Bronchial epithelial cell (primary cell): Measurements from ENCODE around the gene HMGCLL1. TPM values are rescaled to one million over a fixed set of nuclear protein-coding genes. Genes with fewer than 3 reads are reported as not detected.

ENCODE experiments used
- DNase-seq: peaks from one replicate; pipeline ENCODE4 v3.0.0-alpha.2; 2010; ENCODE audit warnings: low read depth
- FAIRE-seq: peaks from 2 replicates; lab custom pipeline; 2011; peaks lifted over from hg19 to GRCh38; lab: Jason Lieb, UNC
- H3K27me3 ChIP-seq: 2 replicates; pipeline ENCODE4 v1.5.1; 2011; ENCODE audit warnings: low read length; ENCODE audit not compliant: control insufficient read depth, insufficient read depth
- H3K36me3 ChIP-seq: 2 replicates; pipeline ENCODE4 v1.5.1; 2011; ENCODE audit warnings: low read length; ENCODE audit not compliant: control insufficient read depth, insufficient read depth
- H3K4me3 ChIP-seq: 2 replicates; pipeline ENCODE4 v1.5.1; 2011; ENCODE audit warnings: mild to moderate bottlenecking, low read depth, low read length, control low read depth
- total RNA-seq: library from RNA; depleted of rRNA; stranded (reverse); fragments of >200 nt; gene quantifications from 2 replicates; pipeline ENCODE4 v1.2.1, GENCODE V29; 2014
- TF ChIP-seq, protein P1 (sequence below): IDR thresholded peaks from 2 replicates; pipeline ENCODE4 v1.5.1; 2011; ENCODE audit warnings: mild to moderate bottlenecking, moderate library complexity, low read length, control low read depth, inconsistent platforms; ENCODE audit not compliant: insufficient read depth, severe bottlenecking

Gene HMGCLL1
- total RNA-seq, 1 donor from 2014 or later: not detected

DNA sequence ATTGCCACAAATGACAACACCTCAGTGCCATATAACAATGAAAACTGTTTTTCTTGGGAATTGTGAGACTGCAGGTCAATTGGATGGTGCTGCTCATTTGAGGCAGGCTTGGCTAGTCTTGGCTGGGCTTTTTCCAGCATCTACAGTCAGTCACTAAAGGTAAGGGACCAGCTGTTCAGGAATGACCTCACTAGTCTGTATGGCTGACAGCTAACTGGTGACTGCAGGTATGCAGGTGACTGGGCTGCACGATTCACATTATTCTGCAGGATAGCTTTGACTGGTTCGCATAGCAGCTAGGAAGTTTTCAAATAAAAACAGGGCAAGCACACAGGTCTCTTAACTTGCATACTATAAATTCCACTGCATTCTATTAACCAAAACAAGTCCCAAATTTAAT is 22.1 kb upstream of the HMGCLL1 start:
- no peak overlapping the region for H3K4me3 ChIP-seq
- FAIRE-seq (no peak), DNase-seq (no peak)
- H3K36me3 ChIP-seq: no peaks in the 10 kb centered on the region
- TF ChIP-seq, protein P1, sequence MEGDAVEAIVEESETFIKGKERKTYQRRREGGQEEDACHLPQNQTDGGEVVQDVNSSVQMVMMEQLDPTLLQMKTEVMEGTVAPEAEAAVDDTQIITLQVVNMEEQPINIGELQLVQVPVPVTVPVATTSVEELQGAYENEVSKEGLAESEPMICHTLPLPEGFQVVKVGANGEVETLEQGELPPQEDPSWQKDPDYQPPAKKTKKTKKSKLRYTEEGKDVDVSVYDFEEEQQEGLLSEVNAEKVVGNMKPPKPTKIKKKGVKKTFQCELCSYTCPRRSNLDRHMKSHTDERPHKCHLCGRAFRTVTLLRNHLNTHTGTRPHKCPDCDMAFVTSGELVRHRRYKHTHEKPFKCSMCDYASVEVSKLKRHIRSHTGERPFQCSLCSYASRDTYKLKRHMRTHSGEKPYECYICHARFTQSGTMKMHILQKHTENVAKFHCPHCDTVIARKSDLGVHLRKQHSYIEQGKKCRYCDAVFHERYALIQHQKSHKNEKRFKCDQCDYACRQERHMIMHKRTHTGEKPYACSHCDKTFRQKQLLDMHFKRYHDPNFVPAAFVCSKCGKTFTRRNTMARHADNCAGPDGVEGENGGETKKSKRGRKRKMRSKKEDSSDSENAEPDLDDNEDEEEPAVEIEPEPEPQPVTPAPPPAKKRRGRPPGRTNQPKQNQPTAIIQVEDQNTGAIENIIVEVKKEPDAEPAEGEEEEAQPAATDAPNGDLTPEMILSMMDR: no peak
- H3K27me3 ChIP-seq: no peaks in the 10 kb centered on the region

DNA sequence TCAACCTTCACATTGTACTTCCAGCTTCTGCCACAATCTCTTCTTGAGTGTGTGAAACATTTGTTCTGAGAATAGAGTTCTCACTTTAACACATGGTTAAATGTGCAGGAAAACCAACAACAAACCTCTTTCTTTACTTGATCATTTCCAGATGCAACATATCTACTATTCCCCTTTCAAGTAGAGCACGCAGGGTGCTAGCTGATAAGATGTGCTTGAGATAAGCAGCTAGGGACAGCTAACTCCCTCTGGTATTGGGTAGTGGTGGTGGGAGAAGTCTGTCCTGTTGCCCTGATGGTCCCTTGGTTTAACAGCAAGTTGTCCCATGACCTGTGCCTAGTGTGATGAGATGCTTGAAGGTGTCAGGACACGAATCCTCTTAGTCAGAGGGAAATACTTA is 15.4 kb upstream of the HMGCLL1 start:
- DNase-seq: no peak
- Histone ChIP-seq H3K27me3 (no peaks in the 10 kb centered on the region), H3K4me3 (no peak overlapping the region), H3K36me3 (no peaks in the 10 kb centered on the region)
- FAIRE-seq: no peak
- TF ChIP-seq, protein P1: no peak

GRCh38 chr6:55584654-55585354 is 5.8 kb upstream of the HMGCLL1 start:
- DNase-seq (no peak), FAIRE-seq (no peak)
- Histone ChIP-seq H3K4me3 (no peak overlapping the region), H3K27me3 (no peaks in the 10 kb centered on the region), H3K36me3 (no peaks in the 10 kb centered on the region)
- TF ChIP-seq, protein P1: no peak

GRCh38 chr6:55576811-55577210 is 2.2 kb downstream of the HMGCLL1 start:
- TF ChIP-seq, protein P1: no peak
- no peak for FAIRE-seq
- no peaks in the 10 kb centered on the region for H3K36me3 ChIP-seq

DNA sequence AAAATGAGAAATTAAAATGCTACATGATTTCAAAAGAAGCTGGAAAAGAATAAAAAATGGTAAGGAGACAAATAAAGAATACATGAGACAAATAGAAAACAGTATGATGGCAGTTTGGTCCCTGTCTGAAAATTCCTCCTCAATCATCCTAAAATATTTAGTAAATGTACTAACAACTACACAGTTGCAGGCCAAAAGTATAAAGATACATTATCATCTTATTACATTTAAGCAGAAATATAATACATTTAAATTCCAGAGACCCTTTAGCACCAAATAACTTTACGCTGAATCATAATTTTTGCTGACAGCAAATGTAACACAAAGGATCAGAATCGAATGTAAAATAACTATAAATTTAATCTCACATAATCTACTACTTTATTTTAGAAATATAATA is 4.4 kb downstream of the HMGCLL1 start:
- peaks cover 2% of the 10 kb centered on the region for H3K27me3 ChIP-seq
- FAIRE-seq (no peak), DNase-seq (no peak)
- no peaks in the 10 kb centered on the region for H3K36me3 ChIP-seq
- TF ChIP-seq, protein P1: no peak
- no peak overlapping the region for H3K4me3 ChIP-seq

More at GRCh38 chr6:55576811-55577210, 2.2 kb downstream of the HMGCLL1 start:
- H3K4me3 ChIP-seq: no peak overlapping the region
- H3K27me3 ChIP-seq: peaks cover 2% of the 10 kb centered on the region
- no peak for DNase-seq

- TF ChIP-seq, protein P1: no peak
- no peaks in the 10 kb centered on the region for H3K36me3 ChIP-seq
- FAIRE-seq: no peak
- DNase-seq: no peak
- H3K4me3 ChIP-seq: no peak overlapping the region
- H3K27me3 ChIP-seq: no peaks in the 10 kb centered on the region
These were observed 9.4 kb downstream of the HMGCLL1 start for GRCh38 chr6:55569638-55570037.
